ENCODE results near the gene ETV6.

Gene ETV6

DNA sequence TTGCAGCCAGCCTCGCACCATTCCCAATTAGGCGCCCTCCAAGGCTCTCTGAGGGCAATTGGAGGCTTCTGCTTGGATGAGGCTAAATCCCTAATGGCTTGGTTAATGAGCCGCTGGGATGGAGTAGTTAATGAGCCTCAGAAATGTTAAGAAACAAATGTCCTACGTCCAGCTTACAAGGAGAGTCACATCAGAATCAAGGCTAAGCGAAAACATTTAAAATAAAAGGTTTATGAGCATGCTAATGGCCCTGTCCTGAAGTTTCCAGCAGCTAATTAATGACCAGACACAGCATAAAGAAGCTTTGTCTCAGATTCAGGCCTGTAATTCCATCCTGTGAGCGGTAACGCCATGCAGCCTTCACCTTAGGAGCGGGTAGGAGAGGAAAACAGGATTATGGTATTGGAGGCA lies 220.6 kb downstream of the ETV6 start:
- Histone ChIP-seq H3K4me3 (ENCODE audit: low read depth, low read length) (no peak overlapping the region), H3K36me3 (no peaks in the 10 kb centered on the region), H3K27ac (peak overlapping the region; percentile 33), H3K9me3 (ENCODE audit: severe bottlenecking) (peaks cover 5% of the 10 kb centered on the region), H3K27me3 (ENCODE audit: insufficient read depth, low read depth, severe bottlenecking) (no peaks in the 10 kb centered on the region)
- peak; percentile 66 for DNase-seq
- TF ChIP-seq, protein P1, sequence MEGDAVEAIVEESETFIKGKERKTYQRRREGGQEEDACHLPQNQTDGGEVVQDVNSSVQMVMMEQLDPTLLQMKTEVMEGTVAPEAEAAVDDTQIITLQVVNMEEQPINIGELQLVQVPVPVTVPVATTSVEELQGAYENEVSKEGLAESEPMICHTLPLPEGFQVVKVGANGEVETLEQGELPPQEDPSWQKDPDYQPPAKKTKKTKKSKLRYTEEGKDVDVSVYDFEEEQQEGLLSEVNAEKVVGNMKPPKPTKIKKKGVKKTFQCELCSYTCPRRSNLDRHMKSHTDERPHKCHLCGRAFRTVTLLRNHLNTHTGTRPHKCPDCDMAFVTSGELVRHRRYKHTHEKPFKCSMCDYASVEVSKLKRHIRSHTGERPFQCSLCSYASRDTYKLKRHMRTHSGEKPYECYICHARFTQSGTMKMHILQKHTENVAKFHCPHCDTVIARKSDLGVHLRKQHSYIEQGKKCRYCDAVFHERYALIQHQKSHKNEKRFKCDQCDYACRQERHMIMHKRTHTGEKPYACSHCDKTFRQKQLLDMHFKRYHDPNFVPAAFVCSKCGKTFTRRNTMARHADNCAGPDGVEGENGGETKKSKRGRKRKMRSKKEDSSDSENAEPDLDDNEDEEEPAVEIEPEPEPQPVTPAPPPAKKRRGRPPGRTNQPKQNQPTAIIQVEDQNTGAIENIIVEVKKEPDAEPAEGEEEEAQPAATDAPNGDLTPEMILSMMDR (IDR thresholded peaks at IDR 0.05; ENCODE audit: low read depth, low read length): no peak

DNA sequence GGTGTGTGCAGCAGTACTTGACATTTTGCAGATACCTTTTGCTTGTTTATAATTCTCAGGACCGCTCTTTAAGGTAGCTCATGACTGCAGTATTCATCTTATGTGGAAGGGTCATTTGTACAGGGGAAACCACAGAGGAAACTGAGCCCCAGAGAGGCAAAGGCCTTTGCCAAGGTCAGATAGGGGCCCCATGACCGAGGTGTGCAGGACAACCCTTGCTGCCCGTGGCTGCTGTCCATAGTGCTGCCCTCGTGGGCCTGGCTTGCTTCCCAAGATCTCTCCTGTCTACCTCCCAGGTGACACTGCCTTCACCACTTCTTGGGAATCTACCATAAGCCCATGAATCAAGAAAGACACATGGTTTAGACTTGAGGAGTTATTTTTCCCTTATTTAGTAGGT lies 222.6 kb downstream of the ETV6 start:
- TF ChIP-seq, protein P1 (IDR thresholded peaks at IDR 0.05; ENCODE audit: low read depth, low read length): no peak
- Histone ChIP-seq H3K36me3 (no peaks in the 10 kb centered on the region), H3K27me3 (ENCODE audit: insufficient read depth, low read depth, severe bottlenecking) (no peaks in the 10 kb centered on the region), H3K9me3 (ENCODE audit: severe bottlenecking) (no peaks in the 10 kb centered on the region), H3K27ac (no peak overlapping the region), H3K4me3 (ENCODE audit: low read depth, low read length) (no peak overlapping the region)
- no peak for DNase-seq

DNA sequence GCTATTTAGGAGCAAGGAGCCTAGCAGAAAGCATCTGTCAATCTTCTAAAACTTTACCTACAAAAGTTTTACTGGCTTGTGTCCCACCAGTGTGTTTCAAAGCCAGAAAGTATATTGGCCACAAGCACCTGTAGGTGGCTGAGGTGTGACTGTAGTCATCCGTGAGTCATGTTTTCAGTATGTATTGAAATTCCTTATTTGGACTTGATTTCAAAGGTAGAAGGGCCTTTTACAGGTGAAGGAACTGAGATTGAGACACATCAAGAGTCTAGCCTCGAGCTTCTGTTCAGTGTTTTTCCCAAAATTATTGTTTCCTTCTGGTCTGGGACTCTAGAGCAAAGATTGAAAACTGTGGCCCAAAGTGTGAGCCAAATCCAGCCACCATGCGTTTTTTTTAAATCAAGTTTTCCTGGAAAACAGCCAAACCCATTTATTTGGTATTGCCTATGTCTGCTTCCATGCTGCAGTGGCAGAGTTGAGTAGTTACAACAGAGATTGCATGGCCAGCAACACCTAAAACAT lies 226.0 kb downstream of the ETV6 start:
- H3K27ac ChIP-seq: no peak overlapping the region
- TF ChIP-seq, protein P1 (IDR thresholded peaks at IDR 0.05; ENCODE audit: low read depth, low read length): no peak

DNA sequence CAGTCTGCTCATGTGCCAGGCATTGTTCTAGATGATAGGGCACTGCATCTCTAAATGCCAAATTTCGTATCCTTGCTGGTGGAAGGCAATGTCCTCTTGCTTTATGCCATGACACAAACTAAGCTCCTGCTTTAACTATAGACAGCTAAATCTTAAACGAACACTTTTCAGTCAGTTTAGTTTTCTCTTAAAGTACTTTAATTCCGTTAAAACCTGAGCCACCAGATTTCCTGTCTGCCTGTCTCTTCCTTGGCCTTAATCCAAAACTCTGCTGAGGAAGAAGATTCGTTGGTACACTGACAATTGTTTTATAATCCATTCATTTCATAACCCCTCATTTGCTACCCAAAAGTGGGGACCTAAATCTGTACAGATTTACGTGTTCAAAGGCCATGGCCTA lies 226.8 kb downstream of the ETV6 start:
- DNase-seq: no peak
- TF ChIP-seq, protein P1 (IDR thresholded peaks at IDR 0.05; ENCODE audit: low read depth, low read length): no peak
- Histone ChIP-seq H3K4me3 (ENCODE audit: low read depth, low read length) (no peak overlapping the region), H3K36me3 (no peaks in the 10 kb centered on the region), H3K27ac (no peak overlapping the region), H3K27me3 (ENCODE audit: insufficient read depth, low read depth, severe bottlenecking) (no peaks in the 10 kb centered on the region), H3K9me3 (ENCODE audit: severe bottlenecking) (no peaks in the 10 kb centered on the region)

More for the DNA sequence above, 226.0 kb downstream of the ETV6 start:
- Histone ChIP-seq H3K9me3 (ENCODE audit: severe bottlenecking) (no peaks in the 10 kb centered on the region), H3K4me3 (ENCODE audit: low read depth, low read length) (no peak overlapping the region), H3K36me3 (no peaks in the 10 kb centered on the region), H3K27me3 (ENCODE audit: insufficient read depth, low read depth, severe bottlenecking) (no peaks in the 10 kb centered on the region)
- no peak for DNase-seq

DNA sequence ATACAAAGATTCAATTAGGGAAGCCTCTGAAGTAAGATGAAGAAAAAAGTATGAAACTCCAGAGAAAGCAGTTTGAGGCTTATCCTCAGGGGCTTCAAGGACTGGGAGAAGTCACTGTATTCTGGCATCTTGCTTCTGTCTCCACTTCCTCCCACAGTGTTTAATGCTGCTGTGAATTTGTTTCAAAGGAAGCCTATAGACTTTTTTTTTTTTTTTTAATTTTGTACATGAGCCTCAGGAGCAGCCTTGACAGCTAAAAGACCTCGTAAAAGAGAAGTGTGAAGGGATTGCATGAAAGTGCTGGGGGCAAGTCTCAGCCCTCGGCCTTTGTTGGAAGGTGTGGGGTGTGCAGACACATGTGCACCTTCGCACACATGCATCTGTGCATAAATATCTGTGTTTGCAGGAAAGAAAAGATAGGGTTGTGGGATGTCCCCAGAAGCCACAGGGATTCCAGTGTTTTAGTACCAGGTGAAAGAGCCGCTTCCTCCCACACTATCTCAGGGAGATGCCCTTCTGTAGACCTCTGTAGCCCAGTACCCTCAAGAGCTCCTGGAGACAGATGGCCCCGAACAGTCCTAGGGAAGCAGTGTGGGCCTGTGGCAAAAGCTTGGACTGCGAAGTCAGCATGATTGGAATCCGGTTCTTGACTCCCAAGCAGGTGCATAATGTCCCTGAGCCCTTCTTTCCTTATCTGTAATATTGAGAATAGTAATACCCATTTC lies 227.8 kb downstream of the ETV6 start:
- no peak for DNase-seq
- Histone ChIP-seq H3K9me3 (ENCODE audit: severe bottlenecking) (no peaks in the 10 kb centered on the region), H3K27ac (no peak overlapping the region), H3K27me3 (ENCODE audit: insufficient read depth, low read depth, severe bottlenecking) (no peaks in the 10 kb centered on the region), H3K4me3 (ENCODE audit: low read depth, low read length) (no peak overlapping the region), H3K36me3 (no peaks in the 10 kb centered on the region)
- TF ChIP-seq, protein P1 (IDR thresholded peaks at IDR 0.05; ENCODE audit: low read depth, low read length): no peak
